ENCODE measurements around the gene FALEC. TPM values are rescaled to one million over a fixed set of nuclear protein-coding genes. Genes with fewer than 3 reads are reported as not detected.
A peak's percentile ranks its signal among the peaks of the same experiment; 100 is the strongest.

Gene FALEC
- total and polyA plus RNA-seq, 9 of the 15 experiments (the other 6 are each of a cell fraction or from before 2014, with no cell fraction given): 0.15 to 1.8 (median 0.53) TPM; not detected in 5

DNA sequence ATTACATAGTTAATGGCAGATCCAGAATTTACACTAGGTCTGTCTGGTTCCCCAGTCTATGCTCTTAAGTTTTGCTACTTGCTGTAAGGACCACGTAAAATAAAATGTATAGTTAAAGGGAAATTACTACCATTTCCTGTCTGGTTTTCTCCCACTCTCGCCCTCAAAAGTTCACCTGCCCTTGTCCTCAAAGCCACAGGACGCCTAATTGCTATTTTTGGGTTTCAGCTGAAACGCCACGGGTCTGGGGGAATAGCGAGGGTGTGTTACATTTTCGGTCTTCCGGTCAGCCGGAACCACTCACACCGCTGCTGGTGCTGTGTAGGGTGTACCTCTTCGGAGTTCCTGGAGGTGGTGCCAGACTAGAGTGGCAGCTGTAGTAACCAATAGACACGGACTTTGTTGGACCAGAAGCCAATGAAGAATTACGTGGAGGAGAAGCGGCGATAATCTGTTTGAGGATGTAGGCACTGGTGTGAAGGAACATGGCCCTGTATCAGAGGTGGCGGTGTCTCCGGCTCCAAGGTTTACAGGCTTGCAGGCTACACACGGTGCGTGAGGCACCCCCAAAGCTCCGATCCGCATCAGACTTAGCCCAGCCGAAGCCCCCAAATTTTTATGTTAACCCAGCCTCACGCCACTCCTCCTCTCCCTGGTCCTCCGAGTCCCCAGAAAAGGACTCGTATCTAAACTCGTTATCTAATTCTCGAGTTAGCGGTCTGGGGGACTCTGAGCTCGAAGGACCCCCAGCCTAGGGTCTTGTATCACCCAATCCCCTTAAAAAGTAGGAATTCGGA lies 28.4 kb upstream of the FALEC start, which contains the start of gene TARS2 (continued):
- TF ChIP-seq, protein P1, sequence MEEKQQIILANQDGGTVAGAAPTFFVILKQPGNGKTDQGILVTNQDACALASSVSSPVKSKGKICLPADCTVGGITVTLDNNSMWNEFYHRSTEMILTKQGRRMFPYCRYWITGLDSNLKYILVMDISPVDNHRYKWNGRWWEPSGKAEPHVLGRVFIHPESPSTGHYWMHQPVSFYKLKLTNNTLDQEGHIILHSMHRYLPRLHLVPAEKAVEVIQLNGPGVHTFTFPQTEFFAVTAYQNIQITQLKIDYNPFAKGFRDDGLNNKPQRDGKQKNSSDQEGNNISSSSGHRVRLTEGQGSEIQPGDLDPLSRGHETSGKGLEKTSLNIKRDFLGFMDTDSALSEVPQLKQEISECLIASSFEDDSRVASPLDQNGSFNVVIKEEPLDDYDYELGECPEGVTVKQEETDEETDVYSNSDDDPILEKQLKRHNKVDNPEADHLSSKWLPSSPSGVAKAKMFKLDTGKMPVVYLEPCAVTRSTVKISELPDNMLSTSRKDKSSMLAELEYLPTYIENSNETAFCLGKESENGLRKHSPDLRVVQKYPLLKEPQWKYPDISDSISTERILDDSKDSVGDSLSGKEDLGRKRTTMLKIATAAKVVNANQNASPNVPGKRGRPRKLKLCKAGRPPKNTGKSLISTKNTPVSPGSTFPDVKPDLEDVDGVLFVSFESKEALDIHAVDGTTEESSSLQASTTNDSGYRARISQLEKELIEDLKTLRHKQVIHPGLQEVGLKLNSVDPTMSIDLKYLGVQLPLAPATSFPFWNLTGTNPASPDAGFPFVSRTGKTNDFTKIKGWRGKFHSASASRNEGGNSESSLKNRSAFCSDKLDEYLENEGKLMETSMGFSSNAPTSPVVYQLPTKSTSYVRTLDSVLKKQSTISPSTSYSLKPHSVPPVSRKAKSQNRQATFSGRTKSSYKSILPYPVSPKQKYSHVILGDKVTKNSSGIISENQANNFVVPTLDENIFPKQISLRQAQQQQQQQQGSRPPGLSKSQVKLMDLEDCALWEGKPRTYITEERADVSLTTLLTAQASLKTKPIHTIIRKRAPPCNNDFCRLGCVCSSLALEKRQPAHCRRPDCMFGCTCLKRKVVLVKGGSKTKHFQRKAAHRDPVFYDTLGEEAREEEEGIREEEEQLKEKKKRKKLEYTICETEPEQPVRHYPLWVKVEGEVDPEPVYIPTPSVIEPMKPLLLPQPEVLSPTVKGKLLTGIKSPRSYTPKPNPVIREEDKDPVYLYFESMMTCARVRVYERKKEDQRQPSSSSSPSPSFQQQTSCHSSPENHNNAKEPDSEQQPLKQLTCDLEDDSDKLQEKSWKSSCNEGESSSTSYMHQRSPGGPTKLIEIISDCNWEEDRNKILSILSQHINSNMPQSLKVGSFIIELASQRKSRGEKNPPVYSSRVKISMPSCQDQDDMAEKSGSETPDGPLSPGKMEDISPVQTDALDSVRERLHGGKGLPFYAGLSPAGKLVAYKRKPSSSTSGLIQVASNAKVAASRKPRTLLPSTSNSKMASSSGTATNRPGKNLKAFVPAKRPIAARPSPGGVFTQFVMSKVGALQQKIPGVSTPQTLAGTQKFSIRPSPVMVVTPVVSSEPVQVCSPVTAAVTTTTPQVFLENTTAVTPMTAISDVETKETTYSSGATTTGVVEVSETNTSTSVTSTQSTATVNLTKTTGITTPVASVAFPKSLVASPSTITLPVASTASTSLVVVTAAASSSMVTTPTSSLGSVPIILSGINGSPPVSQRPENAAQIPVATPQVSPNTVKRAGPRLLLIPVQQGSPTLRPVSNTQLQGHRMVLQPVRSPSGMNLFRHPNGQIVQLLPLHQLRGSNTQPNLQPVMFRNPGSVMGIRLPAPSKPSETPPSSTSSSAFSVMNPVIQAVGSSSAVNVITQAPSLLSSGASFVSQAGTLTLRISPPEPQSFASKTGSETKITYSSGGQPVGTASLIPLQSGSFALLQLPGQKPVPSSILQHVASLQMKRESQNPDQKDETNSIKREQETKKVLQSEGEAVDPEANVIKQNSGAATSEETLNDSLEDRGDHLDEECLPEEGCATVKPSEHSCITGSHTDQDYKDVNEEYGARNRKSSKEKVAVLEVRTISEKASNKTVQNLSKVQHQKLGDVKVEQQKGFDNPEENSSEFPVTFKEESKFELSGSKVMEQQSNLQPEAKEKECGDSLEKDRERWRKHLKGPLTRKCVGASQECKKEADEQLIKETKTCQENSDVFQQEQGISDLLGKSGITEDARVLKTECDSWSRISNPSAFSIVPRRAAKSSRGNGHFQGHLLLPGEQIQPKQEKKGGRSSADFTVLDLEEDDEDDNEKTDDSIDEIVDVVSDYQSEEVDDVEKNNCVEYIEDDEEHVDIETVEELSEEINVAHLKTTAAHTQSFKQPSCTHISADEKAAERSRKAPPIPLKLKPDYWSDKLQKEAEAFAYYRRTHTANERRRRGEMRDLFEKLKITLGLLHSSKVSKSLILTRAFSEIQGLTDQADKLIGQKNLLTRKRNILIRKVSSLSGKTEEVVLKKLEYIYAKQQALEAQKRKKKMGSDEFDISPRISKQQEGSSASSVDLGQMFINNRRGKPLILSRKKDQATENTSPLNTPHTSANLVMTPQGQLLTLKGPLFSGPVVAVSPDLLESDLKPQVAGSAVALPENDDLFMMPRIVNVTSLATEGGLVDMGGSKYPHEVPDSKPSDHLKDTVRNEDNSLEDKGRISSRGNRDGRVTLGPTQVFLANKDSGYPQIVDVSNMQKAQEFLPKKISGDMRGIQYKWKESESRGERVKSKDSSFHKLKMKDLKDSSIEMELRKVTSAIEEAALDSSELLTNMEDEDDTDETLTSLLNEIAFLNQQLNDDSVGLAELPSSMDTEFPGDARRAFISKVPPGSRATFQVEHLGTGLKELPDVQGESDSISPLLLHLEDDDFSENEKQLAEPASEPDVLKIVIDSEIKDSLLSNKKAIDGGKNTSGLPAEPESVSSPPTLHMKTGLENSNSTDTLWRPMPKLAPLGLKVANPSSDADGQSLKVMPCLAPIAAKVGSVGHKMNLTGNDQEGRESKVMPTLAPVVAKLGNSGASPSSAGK (IDR thresholded peaks at IDR 0.05): peak; percentile 81
- TF ChIP-seq, protein P2, sequence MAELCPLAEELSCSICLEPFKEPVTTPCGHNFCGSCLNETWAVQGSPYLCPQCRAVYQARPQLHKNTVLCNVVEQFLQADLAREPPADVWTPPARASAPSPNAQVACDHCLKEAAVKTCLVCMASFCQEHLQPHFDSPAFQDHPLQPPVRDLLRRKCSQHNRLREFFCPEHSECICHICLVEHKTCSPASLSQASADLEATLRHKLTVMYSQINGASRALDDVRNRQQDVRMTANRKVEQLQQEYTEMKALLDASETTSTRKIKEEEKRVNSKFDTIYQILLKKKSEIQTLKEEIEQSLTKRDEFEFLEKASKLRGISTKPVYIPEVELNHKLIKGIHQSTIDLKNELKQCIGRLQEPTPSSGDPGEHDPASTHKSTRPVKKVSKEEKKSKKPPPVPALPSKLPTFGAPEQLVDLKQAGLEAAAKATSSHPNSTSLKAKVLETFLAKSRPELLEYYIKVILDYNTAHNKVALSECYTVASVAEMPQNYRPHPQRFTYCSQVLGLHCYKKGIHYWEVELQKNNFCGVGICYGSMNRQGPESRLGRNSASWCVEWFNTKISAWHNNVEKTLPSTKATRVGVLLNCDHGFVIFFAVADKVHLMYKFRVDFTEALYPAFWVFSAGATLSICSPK (IDR thresholded peaks at IDR 0.05; ENCODE audit: borderline replicate concordance): no peak
- TF ChIP-seq ZNF23 (CRISPR knock-in tag; IDR thresholded peaks at IDR 0.05) (no peak), TBP (optimal IDR thresholded peaks at IDR 0.05; ENCODE audit: low read depth, low read length) (peak; percentile 78), SAFB2 (IDR thresholded peaks at IDR 0.05; ENCODE audit: borderline replicate concordance, low read depth, low read length, severe bottlenecking) (no peak), ZNF354B (CRISPR knock-in tag; IDR thresholded peaks at IDR 0.05) (no peak), TBL1XR1 (IDR thresholded peaks at IDR 0.05; ENCODE audit: low read length in 2 of 2) (peak in 1 of 2 experiments; percentile 79; a peak in 2 of 4 replicates), PCBP1 (IDR thresholded peaks at IDR 0.05; ENCODE audit: low read depth, low read length, poor library complexity, severe bottlenecking) (no peak), NCOA4 (IDR thresholded peaks at IDR 0.05; ENCODE audit: partially characterized antibody) (no peak), ZNF3 (CRISPR knock-in tag; IDR thresholded peaks at IDR 0.05) (no peak)
- TF ChIP-seq, protein P3, sequence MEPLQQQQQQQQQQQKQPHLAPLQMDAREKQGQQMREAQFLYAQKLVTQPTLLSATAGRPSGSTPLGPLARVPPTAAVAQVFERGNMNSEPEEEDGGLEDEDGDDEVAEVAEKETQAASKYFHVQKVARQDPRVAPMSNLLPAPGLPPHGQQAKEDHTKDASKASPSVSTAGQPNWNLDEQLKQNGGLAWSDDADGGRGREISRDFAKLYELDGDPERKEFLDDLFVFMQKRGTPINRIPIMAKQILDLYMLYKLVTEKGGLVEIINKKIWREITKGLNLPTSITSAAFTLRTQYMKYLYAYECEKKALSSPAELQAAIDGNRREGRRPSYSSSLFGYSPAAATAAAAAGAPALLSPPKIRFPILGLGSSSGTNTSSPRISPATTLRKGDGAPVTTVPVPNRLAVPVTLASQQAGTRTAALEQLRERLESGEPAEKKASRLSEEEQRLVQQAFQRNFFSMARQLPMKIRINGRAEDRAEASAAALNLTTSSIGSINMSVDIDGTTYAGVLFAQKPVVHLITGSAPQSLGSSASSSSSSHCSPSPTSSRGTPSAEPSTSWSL (CRISPR knock-in tag; IDR thresholded peaks at IDR 0.05; ENCODE audit: borderline replicate concordance): no peak

Data from K562 (cell line).